Stimulated activated effector memory CD8-positive, alpha-beta T cell treated with anti-CD3 and anti-CD28 coated beads, Interleukin-12 subunit alpha, Interleukin-12 subunit beta, amount 100 ng/mL, for 72 hours (primary cell): Measurements from ENCODE around the gene RPL19.
"Not testable (repeated sequence)": the region's sequence is repeated elsewhere in the genome, so short reads cannot be mapped to it uniquely, and the experiment has no call there.

Source experiments
- ATAC-seq: fragments of 150-1000 bp; cut with Tn5 transposase; 2 replicates; pipeline ENCODE4 v1.10.0; 2021
- DNase-seq, 2 donors: peaks; one replicate each; pipeline ENCODE4 v3.0.0; 2021 to 2022; ENCODE audit warnings: low spot score in 2 of 2
- H3K27ac Mint-ChIP-seq: one replicate; pipeline ENCODE4 v1.8.0; 2022; ENCODE audit warnings: mild to moderate bottlenecking, mixed read lengths
- H3K36me3 Mint-ChIP-seq: one replicate; pipeline ENCODE4 v1.8.0; 2022; ENCODE audit warnings: mild to moderate bottlenecking, mixed read lengths
- H3K4me1 Mint-ChIP-seq: one replicate; pipeline ENCODE4 v1.8.0; 2022; ENCODE audit warnings: mixed read lengths
- H3K4me3 Mint-ChIP-seq: one replicate; pipeline ENCODE4 v1.8.0; 2022; ENCODE audit warnings: mild to moderate bottlenecking, mixed read lengths
- H3K9me3 Mint-ChIP-seq: one replicate; pipeline ENCODE4 v1.8.0; 2022; ENCODE audit warnings: mixed read lengths

The RPL19 gene

DNA sequence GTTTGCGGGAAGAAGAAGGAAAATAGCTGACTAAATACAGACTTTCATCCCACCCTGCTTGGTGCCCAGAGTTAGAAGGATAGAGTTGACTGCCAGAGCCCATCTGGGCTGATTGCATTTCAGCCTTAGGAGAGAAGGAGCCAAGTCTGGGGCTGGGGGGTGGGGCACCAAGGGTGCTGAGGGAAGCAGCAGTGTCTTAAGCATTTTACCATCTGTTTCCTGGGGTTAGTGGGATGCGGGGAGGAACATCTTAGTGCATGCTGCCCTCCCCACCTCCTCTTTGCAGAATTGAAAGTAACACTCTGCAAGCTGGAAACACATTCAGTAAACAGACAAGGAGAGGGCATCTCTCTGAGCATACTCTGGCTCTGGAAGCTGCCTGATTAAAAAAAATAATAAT is 32.6 kb upstream of the RPL19 start:
- no peak overlapping the region for H3K27ac Mint-ChIP-seq
- H3K36me3 Mint-ChIP-seq = no peaks in the 10 kb centered on the region
- peak overlapping the region; percentile 5 for H3K4me3 Mint-ChIP-seq
- no peak for DNase-seq
- H3K4me1 Mint-ChIP-seq = peaks cover 31% of the 10 kb centered on the region
- no peaks in the 10 kb centered on the region for H3K9me3 Mint-ChIP-seq
- ATAC-seq = no peak

- not testable (repeated sequence) for ATAC-seq, H3K9me3 Mint-ChIP-seq, DNase-seq, H3K4me3 Mint-ChIP-seq, H3K36me3 Mint-ChIP-seq, H3K27ac Mint-ChIP-seq
- H3K4me1 Mint-ChIP-seq = peaks cover 33% of the 10 kb centered on the region
These were observed 31.6 kb upstream of the RPL19 start for GRCh38 chr17:39168503-39168902.

- peaks cover 39% of the 10 kb centered on the region for H3K4me1 Mint-ChIP-seq
- H3K27ac Mint-ChIP-seq = no peak overlapping the region
- DNase-seq = no peak
- H3K36me3 Mint-ChIP-seq = peaks cover 13% of the 10 kb centered on the region
- no peak for ATAC-seq
- H3K4me3 Mint-ChIP-seq = no peak overlapping the region
- no peaks in the 10 kb centered on the region for H3K9me3 Mint-ChIP-seq
These were observed 31.0 kb upstream of the RPL19 start for GRCh38 chr17:39169101-39169500.

- Mint-ChIP-seq H3K9me3 (no peaks in the 10 kb centered on the region), H3K36me3 (peaks cover 13% of the 10 kb centered on the region), H3K27ac (no peak overlapping the region), H3K4me3 (no peak overlapping the region), H3K4me1 (peaks cover 41% of the 10 kb centered on the region)
- no peak for DNase-seq
- no peak for ATAC-seq
These were observed 30.6 kb upstream of the RPL19 start for GRCh38 chr17:39169518-39169917.

- H3K27ac Mint-ChIP-seq = no peak overlapping the region
- peaks cover 19% of the 10 kb centered on the region for H3K36me3 Mint-ChIP-seq
- no peak overlapping the region for H3K4me3 Mint-ChIP-seq
- peaks cover 41% of the 10 kb centered on the region for H3K4me1 Mint-ChIP-seq
- no peak for ATAC-seq
- no peak for DNase-seq
- no peaks in the 10 kb centered on the region for H3K9me3 Mint-ChIP-seq
These were observed 30.0 kb upstream of the RPL19 start for GRCh38 chr17:39170109-39170508.

GRCh38 chr17:39170558-39170957 is 29.5 kb upstream of the RPL19 start:
- no peaks in the 10 kb centered on the region for H3K9me3 Mint-ChIP-seq
- peaks cover 43% of the 10 kb centered on the region for H3K4me1 Mint-ChIP-seq
- H3K4me3 Mint-ChIP-seq = no peak overlapping the region
- no peak overlapping the region for H3K27ac Mint-ChIP-seq
- no peak for ATAC-seq
- DNase-seq = no peak
- H3K36me3 Mint-ChIP-seq = peaks cover 22% of the 10 kb centered on the region

DNA sequence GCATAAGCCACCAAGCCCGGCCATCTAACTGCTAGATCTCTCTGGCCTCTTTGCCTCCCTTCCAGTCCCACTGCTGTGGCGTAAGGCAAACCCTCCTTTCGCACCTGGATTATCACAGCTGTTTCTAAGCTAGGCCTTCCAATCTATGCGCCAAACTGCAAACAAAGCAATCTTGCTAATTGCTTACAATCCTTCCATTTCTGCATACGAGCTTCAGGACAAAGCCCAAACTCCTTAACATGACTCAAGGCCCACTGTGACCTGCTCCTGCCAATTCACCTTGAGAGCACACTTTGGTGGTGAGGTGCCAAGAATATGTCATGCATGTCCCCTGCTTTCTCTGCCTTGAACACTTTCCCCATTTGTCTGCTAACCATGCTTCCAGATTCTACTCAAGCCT is 28.1 kb upstream of the RPL19 start:
- DNase-seq (no peak), ATAC-seq (no peak)
- peaks cover 44% of the 10 kb centered on the region for H3K4me1 Mint-ChIP-seq
- no peaks in the 10 kb centered on the region for H3K9me3 Mint-ChIP-seq
- no peak overlapping the region for H3K4me3 Mint-ChIP-seq
- H3K36me3 Mint-ChIP-seq = peaks cover 28% of the 10 kb centered on the region
- peak overlapping the region; percentile 70 for H3K27ac Mint-ChIP-seq

DNA sequence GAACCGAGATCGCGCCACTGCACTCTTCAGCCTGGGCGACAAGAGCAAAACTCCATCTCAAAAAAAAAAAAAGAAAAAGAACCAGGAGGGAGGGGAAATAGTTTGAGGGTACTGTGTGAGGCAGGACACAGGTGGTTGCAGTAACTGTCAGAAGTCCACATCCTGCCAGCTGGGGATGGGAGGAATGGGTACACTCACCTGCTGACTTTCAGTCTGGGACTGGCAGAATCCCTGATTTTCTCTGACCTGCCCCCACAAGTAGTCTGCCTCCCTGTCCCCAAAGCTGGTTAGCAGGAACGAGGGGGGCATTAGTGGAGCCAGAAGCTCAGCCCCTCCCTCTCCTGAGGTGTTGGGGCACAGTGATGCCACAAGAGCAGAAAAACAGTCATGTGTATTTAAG is 27.0 kb upstream of the RPL19 start:
- no peak overlapping the region for H3K4me3 Mint-ChIP-seq
- H3K27ac Mint-ChIP-seq = peak overlapping the region; percentile 70
- ATAC-seq (no peak), DNase-seq (no peak)
- H3K4me1 Mint-ChIP-seq = peaks cover 34% of the 10 kb centered on the region
- peaks cover 40% of the 10 kb centered on the region for H3K36me3 Mint-ChIP-seq
- H3K9me3 Mint-ChIP-seq = no peaks in the 10 kb centered on the region

GRCh38 chr17:39173526-39174274 is 26.4 kb upstream of the RPL19 start:
- H3K4me1 Mint-ChIP-seq = peaks cover 34% of the 10 kb centered on the region
- peaks cover 46% of the 10 kb centered on the region for H3K36me3 Mint-ChIP-seq
- no peak overlapping the region for H3K4me3 Mint-ChIP-seq
- H3K9me3 Mint-ChIP-seq = no peaks in the 10 kb centered on the region
- ATAC-seq (no peak), DNase-seq (no peak)
- H3K27ac Mint-ChIP-seq = no peak overlapping the region

- peak; percentile 79 for ATAC-seq
- peaks cover 60% of the 10 kb centered on the region for H3K36me3 Mint-ChIP-seq
- no peak overlapping the region for H3K4me3 Mint-ChIP-seq
- no peak overlapping the region for H3K27ac Mint-ChIP-seq
- H3K9me3 Mint-ChIP-seq = no peaks in the 10 kb centered on the region
- H3K4me1 Mint-ChIP-seq = peaks cover 34% of the 10 kb centered on the region
- peak; percentile 59 to 83 for DNase-seq
These were observed 25.0 kb upstream of the RPL19 start for GRCh38 chr17:39174920-39175694.

DNA sequence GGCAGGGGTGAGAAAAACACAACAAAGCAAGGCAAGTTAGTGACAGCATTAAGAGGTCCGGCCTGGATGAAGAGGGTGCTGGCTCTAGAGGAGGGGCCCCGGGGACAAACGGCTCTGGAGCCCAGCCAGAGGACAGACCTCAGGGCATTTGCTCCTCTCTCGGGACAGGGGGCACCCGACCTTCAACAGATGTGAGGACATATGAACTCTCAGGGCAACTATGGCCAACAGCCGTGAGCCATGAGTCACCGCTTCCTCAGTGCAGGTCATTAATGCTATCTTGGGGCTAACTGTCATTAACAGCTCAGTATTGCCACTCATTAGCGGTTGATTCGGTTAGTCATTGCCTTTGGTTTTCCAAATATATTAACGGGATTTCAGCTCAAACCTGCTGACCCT is 24.4 kb upstream of the RPL19 start:
- H3K36me3 Mint-ChIP-seq = peaks cover 66% of the 10 kb centered on the region
- peaks cover 34% of the 10 kb centered on the region for H3K4me1 Mint-ChIP-seq
- no peaks in the 10 kb centered on the region for H3K9me3 Mint-ChIP-seq
- no peak overlapping the region for H3K4me3 Mint-ChIP-seq
- ATAC-seq (no peak), DNase-seq (no peak)
- no peak overlapping the region for H3K27ac Mint-ChIP-seq

DNA sequence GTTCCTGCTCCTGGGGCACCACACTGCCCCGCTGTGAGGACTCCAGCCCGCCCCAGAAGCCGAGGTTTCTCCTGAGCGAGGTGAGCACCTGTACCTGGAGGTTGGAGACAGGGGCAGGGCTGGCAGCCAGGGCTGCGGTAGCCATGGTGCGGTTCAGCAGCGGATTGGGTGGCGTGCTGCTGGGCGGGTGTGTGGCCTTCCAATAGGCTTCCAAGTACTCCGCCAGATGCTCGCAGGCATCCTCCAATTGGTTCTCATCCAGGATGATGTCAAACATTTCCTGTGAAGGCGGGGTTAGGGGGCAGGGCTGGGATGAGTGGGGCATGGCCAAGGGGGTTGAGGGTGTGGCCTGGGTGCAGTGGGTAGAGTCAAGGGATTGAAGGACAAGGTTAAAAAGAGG is 22.8 kb upstream of the RPL19 start:
- H3K36me3 Mint-ChIP-seq = peaks cover 77% of the 10 kb centered on the region
- H3K4me3 Mint-ChIP-seq = no peak overlapping the region
- peaks cover 31% of the 10 kb centered on the region for H3K4me1 Mint-ChIP-seq
- no peak for DNase-seq
- ATAC-seq = no peak
- H3K27ac Mint-ChIP-seq = peak overlapping the region; percentile 55
- no peaks in the 10 kb centered on the region for H3K9me3 Mint-ChIP-seq

- Mint-ChIP-seq H3K9me3 (no peaks in the 10 kb centered on the region), H3K27ac (no peak overlapping the region), H3K4me3 (no peak overlapping the region), H3K36me3 (peaks cover 81% of the 10 kb centered on the region), H3K4me1 (peaks cover 26% of the 10 kb centered on the region)
- ATAC-seq (no peak), DNase-seq (no peak)
These were observed 21.5 kb upstream of the RPL19 start for GRCh38 chr17:39178536-39178935.

DNA sequence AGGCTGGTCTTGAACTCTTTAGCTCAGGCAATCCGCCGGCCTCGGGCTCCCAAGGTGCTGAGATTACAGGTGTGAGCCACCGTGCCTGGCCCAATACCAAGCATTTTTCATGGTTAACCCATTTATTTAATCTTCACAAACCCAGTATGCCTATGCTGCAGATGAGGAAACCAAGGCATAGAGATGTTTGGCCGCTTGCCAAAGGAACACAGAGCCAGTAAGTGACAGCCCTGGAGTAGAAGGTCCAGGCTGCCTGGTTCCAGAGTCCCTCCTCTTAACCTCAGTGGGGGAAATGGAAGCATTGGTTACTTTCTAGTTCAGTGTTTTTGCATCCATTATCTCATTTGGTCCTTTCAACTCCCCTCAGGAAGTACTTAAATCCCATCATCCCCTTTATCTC is 18.8 kb upstream of the RPL19 start:
- Mint-ChIP-seq H3K9me3 (no peaks in the 10 kb centered on the region), H3K27ac (no peak overlapping the region), H3K36me3 (peaks cover 91% of the 10 kb centered on the region), H3K4me3 (no peak overlapping the region), H3K4me1 (peaks cover 5% of the 10 kb centered on the region)
- ATAC-seq (no peak), DNase-seq (no peak)

DNA sequence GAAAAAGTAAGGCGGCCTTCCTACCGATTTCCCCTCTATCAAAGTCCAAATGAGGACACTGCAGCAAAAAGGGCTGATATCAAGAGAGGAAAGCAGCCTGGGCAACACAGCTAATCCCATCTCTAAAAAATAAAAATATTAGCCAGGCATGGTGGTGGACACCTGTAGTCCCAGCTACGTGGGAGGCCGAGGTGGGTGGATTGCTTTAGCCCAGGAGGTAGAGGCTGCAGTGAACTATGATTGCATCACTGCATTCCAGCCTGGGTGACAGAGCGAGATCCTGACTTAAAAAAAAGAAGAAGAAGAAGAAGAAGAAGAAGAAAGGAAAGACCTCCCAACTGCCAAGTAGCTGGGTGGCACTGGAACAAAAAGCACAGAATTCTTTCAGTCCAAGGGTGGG is 17.0 kb upstream of the RPL19 start:
- ATAC-seq = no peak
- no peak for DNase-seq
- Mint-ChIP-seq H3K9me3 (no peaks in the 10 kb centered on the region), H3K36me3 (peaks cover 88% of the 10 kb centered on the region), H3K4me3 (no peak overlapping the region), H3K4me1 (no peaks in the 10 kb centered on the region), H3K27ac (peak overlapping the region; percentile 64)

GRCh38 chr17:39183720-39184119 is 16.4 kb upstream of the RPL19 start:
- no peak overlapping the region for H3K4me3 Mint-ChIP-seq
- DNase-seq (no peak), ATAC-seq (no peak)
- no peaks in the 10 kb centered on the region for H3K9me3 Mint-ChIP-seq
- H3K27ac Mint-ChIP-seq = peak overlapping the region; percentile 64
- no peaks in the 10 kb centered on the region for H3K4me1 Mint-ChIP-seq
- H3K36me3 Mint-ChIP-seq = peaks cover 88% of the 10 kb centered on the region
